Measurements from ENCODE around the gene CNTNAP5.

Gene CNTNAP5

GRCh38 chr2:124838406-124838805 is 813.3 kb downstream of the CNTNAP5 start:
- no peak for DNase-seq

GRCh38 chr2:124867247-124867646 is 842.2 kb downstream of the CNTNAP5 start:
- no peak for DNase-seq

- DNase-seq, result no peak
Observed at GRCh38 chr2:124874219-124874618, 849.1 kb downstream of the CNTNAP5 start.

GRCh38 chr2:124874676-124875075 is 849.6 kb downstream of the CNTNAP5 start:
- DNase-seq, result no peak

GRCh38 chr2:124875627-124876244 is 850.6 kb downstream of the CNTNAP5 start:
- DNase-seq, result no peak

GRCh38 chr2:124877141-124877577 is 852.1 kb downstream of the CNTNAP5 start:
- no peak for DNase-seq

GRCh38 chr2:124879640-124880039 is 854.6 kb downstream of the CNTNAP5 start:
- DNase-seq, result no peak

- no peak for DNase-seq
Observed at GRCh38 chr2:124880995-124881394, 855.9 kb downstream of the CNTNAP5 start.

- no peak for DNase-seq
Observed at GRCh38 chr2:124882423-124882822, 857.3 kb downstream of the CNTNAP5 start.

- DNase-seq, result no peak
Observed at GRCh38 chr2:124883595-124883994, 858.5 kb downstream of the CNTNAP5 start.

GRCh38 chr2:124884315-124884714 is 859.2 kb downstream of the CNTNAP5 start:
- no peak for DNase-seq

- DNase-seq, result no peak
Observed at GRCh38 chr2:124886216-124886615, 861.1 kb downstream of the CNTNAP5 start.

GRCh38 chr2:124887466-124887865 is 862.4 kb downstream of the CNTNAP5 start:
- no peak for DNase-seq

GRCh38 chr2:124888431-124888830 is 863.3 kb downstream of the CNTNAP5 start:
- no peak for DNase-seq

- no peak for DNase-seq
Observed at GRCh38 chr2:124894199-124894598, 869.1 kb downstream of the CNTNAP5 start.

GRCh38 chr2:124898827-124899226 is 873.7 kb downstream of the CNTNAP5 start:
- no peak for DNase-seq

- DNase-seq, result no peak
Observed at GRCh38 chr2:124908411-124908810, 883.3 kb downstream of the CNTNAP5 start.

- DNase-seq, result no peak
Observed at GRCh38 chr2:124911560-124911959, 886.5 kb downstream of the CNTNAP5 start.

- DNase-seq, result no peak
Observed at GRCh38 chr2:124913868-124914267, 888.8 kb downstream of the CNTNAP5 start.

GRCh38 chr2:124915567-124915966 is 890.5 kb downstream of the CNTNAP5 start:
- DNase-seq, result no peak

- DNase-seq, result no peak
Observed at GRCh38 chr2:124919296-124919695, 894.2 kb downstream of the CNTNAP5 start.

- DNase-seq, result no peak
Observed at GRCh38 chr2:124920448-124920847, 895.4 kb downstream of the CNTNAP5 start.

- DNase-seq, result no peak
Observed at GRCh38 chr2:124921191-124921590, 896.1 kb downstream of the CNTNAP5 start.

- no peak for DNase-seq
Observed at GRCh38 chr2:124923097-124923496, 898.0 kb downstream of the CNTNAP5 start.

- DNase-seq, result no peak
Observed at GRCh38 chr2:124933883-124934282, 908.8 kb downstream of the CNTNAP5 start.

Data from NCI-H187 (cell line).